ENCODE measurements around the gene FMN1.

Gene FMN1

DNA sequence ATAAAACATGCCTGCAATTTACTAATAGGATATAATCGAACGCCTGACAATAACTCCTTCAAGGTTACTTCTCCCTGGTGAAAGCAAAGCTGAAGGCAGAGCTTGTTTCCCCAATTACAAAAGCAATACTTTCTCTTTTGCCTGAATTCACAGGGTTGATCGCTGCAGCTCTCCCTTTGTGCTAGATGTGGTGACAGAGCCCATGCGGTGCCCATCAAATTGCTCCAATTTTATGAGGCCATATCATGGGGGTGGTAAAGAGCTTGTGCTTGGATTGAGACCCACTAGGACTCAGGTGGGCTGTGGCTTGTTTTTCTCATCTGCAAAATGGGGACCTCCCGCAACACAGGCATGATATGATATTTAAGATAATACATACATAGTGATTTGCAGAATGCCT is 333.3 kb downstream of the FMN1 start:
- TF ChIP-seq, protein P1, sequence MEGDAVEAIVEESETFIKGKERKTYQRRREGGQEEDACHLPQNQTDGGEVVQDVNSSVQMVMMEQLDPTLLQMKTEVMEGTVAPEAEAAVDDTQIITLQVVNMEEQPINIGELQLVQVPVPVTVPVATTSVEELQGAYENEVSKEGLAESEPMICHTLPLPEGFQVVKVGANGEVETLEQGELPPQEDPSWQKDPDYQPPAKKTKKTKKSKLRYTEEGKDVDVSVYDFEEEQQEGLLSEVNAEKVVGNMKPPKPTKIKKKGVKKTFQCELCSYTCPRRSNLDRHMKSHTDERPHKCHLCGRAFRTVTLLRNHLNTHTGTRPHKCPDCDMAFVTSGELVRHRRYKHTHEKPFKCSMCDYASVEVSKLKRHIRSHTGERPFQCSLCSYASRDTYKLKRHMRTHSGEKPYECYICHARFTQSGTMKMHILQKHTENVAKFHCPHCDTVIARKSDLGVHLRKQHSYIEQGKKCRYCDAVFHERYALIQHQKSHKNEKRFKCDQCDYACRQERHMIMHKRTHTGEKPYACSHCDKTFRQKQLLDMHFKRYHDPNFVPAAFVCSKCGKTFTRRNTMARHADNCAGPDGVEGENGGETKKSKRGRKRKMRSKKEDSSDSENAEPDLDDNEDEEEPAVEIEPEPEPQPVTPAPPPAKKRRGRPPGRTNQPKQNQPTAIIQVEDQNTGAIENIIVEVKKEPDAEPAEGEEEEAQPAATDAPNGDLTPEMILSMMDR (IDR thresholded peaks at IDR 0.05), result no peak
- Histone ChIP-seq H3K36me3 (no peaks in the 10 kb centered on the region), H3K9me3 (no peaks in the 10 kb centered on the region), H3K4me3 (peak overlapping the region; percentile 30 to 47), H3K27ac (peak overlapping the region; percentile 58 to 70), H3K4me1 (peaks cover 0 to 17% (median 10%) of the 10 kb centered on the region in 4 donors), H3K27me3 (no peaks in the 10 kb centered on the region)
- intact Hi-C loops (cut with DNase I; ENCODE audit: low total_unique reads), result no loop called here
- DNase-seq, result no peak

DNA sequence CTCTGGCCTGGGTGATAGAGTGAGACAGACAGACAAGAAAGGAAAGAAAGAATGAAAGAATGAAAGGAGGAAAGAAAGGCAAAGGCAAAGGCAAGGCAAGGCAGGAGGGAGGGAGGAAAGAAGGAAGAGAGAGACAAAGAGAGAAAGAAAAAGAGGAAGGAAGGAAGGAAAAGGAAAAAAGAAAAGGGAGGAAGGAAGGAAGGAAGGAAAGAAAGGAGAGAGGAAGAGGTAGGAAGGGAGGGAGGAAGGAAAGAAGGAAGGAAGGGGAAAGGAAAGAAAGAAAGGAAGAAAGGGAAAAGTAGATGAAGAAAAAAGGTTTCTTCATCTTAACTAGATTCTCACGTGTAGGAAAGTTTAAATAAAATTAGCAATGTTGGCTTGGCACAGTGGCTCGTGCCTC is 334.5 kb downstream of the FMN1 start:
- no peak overlapping the region for H3K27ac ChIP-seq
- TF ChIP-seq, protein P1 (IDR thresholded peaks at IDR 0.05), result no peak
- intact Hi-C loops (cut with DNase I; ENCODE audit: low total_unique reads), result no loop called here
- no peaks in the 10 kb centered on the region for H3K9me3 ChIP-seq
- DNase-seq, result no peak
- H3K36me3 ChIP-seq, result no peaks in the 10 kb centered on the region
- no peak overlapping the region for H3K4me3 ChIP-seq
- H3K27me3 ChIP-seq, result no peaks in the 10 kb centered on the region
- peaks cover 0 to 27% (median 16%) of the 10 kb centered on the region in 4 donors for H3K4me1 ChIP-seq

DNA sequence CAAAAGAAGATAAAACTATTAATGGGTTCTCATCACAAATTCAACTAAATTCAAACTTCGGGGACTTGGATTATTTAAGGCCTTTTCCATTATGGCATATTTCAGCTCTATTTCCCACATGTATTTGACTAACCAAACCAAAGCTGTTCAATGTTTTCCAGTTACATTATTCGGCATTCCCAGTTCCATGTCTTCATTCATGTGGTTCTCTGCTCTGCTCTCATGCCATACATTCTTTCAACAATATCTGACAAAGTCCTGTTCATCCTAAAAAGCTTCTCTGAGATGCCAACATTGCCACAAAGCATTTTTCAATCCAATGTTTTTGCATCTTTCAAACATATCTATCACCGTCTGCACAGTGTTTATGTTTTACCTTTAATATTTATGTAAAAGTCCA is 335.3 kb downstream of the FMN1 start:
- no peaks in the 10 kb centered on the region for H3K36me3 ChIP-seq
- peaks cover 0 to 27% (median 16%) of the 10 kb centered on the region in 4 donors for H3K4me1 ChIP-seq
- DNase-seq, result no peak
- no peaks in the 10 kb centered on the region for H3K9me3 ChIP-seq
- intact Hi-C loops (cut with DNase I; ENCODE audit: low total_unique reads), result no loop called here
- TF ChIP-seq, protein P1 (IDR thresholded peaks at IDR 0.05), result no peak
- H3K27me3 ChIP-seq, result no peaks in the 10 kb centered on the region
- H3K27ac ChIP-seq, result no peak overlapping the region
- no peak overlapping the region for H3K4me3 ChIP-seq

DNA sequence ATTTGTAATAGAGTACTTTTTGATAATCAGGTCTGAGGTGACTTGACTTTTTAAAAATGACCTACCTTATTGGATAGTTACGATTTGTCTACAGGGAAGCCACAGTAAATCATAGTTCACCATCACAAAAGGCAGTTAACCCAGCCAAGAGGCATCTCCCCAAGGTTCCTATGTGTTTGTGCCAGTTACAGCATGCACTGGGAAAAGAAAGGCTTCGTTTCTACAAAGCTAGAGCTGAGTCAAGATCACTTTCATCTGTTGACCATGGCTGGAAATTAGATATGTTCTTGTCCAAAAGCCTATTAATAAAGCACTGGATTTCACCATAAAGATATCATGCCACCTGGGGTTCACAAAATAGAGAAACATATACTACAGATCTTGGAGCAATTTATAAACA is 336.8 kb downstream of the FMN1 start:
- Histone ChIP-seq H3K4me3 (no peak overlapping the region), H3K4me1 (peaks cover 0 to 27% (median 16%) of the 10 kb centered on the region in 4 donors), H3K36me3 (no peaks in the 10 kb centered on the region), H3K27me3 (no peaks in the 10 kb centered on the region), H3K9me3 (no peaks in the 10 kb centered on the region), H3K27ac (no peak overlapping the region)
- TF ChIP-seq, protein P1 (IDR thresholded peaks at IDR 0.05), result no peak
- intact Hi-C loops (cut with DNase I; ENCODE audit: low total_unique reads), result no loop called here
- DNase-seq, result no peak

DNA sequence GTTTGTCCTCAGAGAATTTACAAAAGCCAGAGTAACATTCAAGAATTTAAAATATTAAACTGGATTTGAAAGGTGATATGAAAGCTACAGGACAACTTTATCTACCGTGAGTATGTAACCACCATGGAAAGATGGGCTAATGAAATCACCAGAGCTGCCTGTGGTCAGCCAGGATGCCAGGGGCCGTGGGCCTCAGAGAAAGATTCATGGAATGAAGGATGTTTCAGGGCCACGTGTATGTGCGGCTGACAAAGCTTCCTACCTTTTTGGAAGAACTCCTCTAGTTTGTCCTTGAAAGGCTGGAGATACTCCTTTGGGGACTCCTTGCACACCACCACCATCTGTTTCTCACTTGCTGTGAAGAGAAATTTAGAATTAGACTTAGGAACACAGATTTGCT is 337.8 kb downstream of the FMN1 start:
- H3K9me3 ChIP-seq, result no peaks in the 10 kb centered on the region
- no peaks in the 10 kb centered on the region for H3K27me3 ChIP-seq
- H3K4me3 ChIP-seq, result no peak overlapping the region
- H3K27ac ChIP-seq, result peak overlapping the region; percentile 38 to 45
- no peaks in the 10 kb centered on the region for H3K36me3 ChIP-seq
- peaks cover 0 to 22% (median 12%) of the 10 kb centered on the region in 4 donors for H3K4me1 ChIP-seq
- no peak for DNase-seq
- TF ChIP-seq, protein P1 (IDR thresholded peaks at IDR 0.05), result no peak
- intact Hi-C loops (cut with DNase I; ENCODE audit: low total_unique reads), result no loop called here

DNA sequence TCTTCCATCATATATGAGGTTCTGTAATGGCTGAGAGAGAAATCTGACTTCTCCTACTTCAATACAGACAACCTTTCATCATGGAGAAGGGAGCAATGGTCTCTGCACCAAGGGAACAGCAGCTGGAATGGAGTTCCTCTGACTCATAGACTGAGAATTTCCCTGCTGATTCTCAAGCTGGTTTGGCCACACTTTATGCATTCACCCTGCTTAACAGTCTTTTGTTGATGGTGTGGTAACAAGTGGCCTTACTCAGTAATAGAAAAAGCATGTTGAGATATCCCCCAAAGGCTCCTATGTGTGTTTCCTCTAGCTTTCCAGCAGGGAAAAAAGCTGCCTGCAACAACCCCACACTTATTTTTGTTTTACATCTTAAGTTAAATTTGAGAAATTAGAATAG is 338.6 kb downstream of the FMN1 start:
- no peaks in the 10 kb centered on the region for H3K9me3 ChIP-seq
- peaks cover 0 to 15% (median 10%) of the 10 kb centered on the region in 4 donors for H3K4me1 ChIP-seq
- TF ChIP-seq, protein P1 (IDR thresholded peaks at IDR 0.05), result no peak
- H3K27ac ChIP-seq, result peak overlapping the region; percentile 38 to 45
- no peak for DNase-seq
- intact Hi-C loops (cut with DNase I; ENCODE audit: low total_unique reads), result no loop called here
- H3K4me3 ChIP-seq, result no peak overlapping the region
- no peaks in the 10 kb centered on the region for H3K36me3 ChIP-seq
- H3K27me3 ChIP-seq, result no peaks in the 10 kb centered on the region
